NCI-H2107 treated with DMSO at 0.1 percent for 48 hours (cell line): ENCODE results near the gene SNAP29.
A peak's percentile ranks its signal among the peaks of the same experiment; 100 is the strongest.
"Not testable (repeated sequence)": the region's sequence is repeated elsewhere in the genome, so short reads cannot be mapped to it uniquely, and the experiment has no call there.

ENCODE experiments used
- DNase-seq: peaks from one replicate; lab custom pipeline; 2025; ENCODE audit not compliant: unreplicated experiment; lab: John Stamatoyannopoulos, UW

Gene SNAP29

DNA sequence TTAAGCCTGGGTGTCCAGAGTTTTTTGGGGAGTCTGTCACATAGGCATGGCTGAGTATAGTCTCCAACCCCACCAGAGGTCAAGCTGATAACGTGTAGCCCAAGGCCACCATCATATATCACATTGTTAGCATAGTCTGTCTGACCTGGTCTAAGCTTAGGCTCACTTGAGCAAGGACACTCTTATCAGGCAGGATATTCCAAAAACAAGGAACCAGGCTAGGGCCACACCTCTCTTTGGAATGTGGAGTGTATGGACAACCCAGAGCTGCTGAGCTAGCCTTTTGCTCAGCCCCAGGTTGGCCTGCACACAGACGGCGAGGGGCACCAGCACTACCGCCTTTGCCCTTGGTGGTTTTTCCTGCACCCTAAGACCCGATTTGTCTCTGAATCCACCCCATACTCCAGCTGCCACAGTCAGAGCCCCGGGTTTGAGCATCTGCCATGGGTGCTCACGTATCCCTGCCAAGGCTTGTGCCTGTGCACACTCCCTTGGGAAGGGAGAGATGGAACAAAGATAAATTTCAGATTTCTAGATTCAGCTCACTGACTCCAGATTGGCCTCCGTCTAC, 7.2 kb downstream of the SNAP29 start:
- no peak for DNase-seq

DNA sequence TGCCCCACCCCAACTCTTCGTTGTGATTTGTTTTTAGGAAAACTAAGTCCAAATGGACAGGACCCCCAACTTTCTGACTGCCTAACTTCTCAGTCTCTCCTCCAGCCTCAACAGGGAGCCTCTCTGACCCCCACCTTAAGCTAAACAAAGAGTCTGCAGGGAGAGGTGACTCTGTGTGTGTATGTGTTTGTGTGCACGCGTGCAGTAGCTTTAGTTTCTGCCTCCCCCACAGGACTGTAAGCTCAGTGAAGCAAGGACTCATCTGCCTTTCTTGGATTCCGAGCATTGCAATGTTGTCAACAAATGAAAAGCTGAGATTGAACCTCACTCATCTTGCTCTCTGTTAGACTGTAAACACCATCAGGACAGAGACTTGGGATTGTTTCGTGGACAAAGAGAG, 7.9 kb downstream of the SNAP29 start:
- DNase-seq, result no peak

DNA sequence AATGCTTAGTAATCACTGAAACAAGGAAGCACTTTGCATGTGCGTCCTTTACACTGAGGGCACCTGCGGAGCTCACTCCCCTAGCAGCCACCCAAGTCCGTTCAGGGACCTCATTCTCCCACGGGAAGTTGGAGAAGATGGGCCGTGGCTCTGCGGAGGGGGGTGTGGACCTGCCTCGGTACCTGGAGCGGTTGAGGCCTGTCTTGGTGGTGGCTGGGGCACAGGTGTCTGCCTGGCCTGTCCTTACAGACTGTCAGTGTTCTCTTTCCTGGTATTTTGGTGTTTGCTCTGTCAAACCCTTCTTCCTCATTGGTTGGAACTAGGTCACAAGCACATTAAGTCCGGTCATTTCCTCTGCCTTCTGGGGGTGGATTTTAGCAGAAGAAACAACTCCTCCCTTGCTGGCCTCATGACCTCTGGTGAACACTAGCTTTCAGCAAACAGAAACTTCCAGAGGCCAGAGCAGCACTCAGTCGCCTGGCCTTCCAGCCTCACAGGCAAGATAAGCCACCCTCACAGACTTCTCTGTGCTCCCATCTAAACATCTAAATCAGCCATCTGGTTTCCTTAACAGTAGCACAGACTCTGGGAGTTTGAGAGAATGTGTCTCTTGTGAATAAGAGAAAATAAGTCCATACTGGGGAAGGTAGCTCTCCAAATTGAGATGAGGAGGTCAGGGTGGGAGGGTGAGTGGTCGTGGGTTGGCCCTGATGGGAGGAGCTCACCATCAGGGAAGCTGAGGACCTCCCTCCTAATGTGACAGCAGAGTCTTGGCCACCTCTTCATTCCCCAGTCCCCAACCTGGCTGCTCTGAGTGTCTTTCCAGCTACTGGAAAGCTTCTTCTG, 8.6 kb downstream of the SNAP29 start:
- DNase-seq, result no peak

DNA sequence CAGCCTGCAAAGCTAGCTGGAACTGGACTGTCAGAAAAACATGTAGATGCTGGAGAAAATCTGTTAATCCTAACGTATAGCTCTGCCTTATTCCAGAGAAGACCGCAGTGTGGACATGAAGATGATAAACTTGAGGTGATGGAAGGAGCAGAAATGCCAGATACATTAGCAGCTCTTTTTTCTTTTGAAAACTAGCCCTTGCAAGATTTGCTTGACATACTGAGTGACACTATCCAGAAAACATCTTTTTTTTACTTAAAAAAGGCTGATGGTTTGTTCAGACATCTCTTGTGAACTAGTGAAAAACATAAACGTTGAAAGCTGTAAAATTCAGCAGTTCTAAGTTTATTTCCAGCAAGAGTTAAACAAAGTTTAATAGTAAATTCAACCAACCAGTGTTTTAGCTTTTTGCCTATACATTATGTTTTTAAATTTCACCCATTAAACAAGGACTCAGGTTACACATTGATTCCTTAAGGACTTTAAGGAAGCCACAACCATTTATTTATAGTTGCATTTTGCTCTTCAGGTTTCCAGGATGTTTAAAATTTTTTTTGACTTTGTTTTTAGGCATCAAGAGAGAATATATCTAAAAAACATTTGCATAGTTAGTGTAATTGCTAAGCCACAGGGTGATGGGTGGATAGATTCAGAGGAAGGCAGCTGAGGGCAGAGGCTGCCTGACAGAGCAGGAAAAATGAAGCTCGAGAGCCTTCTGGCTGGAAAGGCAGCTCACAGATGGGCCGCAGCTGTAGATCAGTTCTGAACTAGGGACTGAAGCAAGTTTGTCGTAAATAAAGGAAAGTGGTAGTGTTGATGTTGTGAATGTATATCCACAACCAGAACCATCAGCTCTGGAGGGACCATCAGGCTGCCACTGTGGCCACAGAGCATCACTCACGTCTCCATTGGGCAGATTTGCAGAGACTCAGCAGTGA, 9.5 kb downstream of the SNAP29 start:
- DNase-seq, result no peak

DNA sequence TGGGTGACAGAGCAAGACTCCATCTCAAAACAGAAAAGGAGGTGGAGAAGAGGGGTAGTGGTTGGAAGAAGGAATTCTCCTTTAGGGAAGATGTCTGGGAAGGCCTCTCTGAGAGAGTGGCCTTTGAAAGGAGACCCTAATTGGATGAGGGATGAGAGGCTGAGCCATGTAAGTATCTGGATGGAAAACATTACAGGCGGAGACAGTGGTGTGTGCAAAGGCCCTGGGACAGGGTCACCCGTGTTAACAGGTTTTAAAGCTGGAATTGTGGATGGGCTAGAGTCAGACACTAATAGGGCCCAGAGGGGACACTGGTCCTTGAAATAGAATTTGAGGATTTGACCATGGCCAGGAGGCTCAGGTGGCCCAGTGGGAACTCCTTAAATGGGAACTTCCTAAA, 10.4 kb downstream of the SNAP29 start:
- no peak for DNase-seq

DNA sequence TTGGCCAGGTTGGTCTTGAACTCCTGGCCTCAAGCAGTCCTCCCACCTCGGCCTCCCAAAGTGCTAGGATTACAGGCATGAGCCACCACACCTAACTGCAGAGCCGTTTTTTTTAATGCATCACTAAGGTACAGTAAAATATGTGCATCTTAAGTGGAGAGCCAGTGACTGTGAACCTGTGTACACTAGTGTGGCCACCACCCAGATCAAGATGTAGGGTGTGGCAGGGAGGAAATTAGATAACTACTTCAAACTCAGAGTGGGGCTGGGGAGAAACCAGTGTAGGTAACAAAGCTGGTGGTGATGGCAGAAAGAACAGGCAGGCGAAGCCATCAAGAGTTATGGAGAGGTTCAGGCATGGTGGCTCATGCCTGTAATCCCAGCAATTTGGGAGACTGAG, 14.4 kb downstream of the SNAP29 start:
- DNase-seq, result no peak

DNA sequence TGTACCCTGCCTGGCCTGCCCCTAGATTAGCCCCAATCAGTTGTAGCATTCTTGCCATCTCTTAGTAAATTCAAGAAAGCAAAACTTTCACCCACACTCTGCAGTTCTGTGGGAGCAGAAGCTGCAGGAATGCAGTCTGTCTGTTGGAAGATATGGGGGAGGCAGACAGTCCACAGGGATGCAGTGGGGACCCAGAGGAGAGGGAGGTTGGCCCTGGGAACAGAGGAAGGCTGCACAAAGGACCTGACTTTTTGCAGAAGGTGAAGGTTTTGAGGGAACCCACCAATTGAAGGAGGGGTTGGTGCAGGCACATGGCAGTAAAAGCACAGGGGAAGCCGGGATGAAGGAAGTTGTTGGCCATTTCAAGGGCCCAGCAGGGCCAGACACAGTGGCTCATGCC, 16.5 kb downstream of the SNAP29 start:
- no peak for DNase-seq

DNA sequence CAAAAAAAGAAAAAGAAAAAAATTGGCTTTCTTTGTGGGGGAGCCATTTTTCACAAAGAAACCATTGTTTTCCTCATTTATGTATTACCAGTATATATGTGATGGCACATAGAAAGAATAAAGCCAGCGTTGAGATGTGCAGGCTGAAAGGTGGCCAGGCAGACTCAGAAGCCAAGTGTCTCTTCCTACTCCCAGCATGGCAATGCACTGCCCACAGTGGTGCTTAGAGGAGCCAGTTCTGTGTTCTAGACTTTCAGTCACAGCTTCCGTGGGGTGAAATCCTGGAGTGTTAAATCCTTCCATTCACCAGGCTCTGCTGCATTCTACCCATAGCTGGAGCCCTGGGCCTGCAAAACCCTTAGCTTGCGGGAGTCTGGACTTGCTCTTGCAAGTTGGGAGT, 18.9 kb downstream of the SNAP29 start:
- DNase-seq, result no peak

DNA sequence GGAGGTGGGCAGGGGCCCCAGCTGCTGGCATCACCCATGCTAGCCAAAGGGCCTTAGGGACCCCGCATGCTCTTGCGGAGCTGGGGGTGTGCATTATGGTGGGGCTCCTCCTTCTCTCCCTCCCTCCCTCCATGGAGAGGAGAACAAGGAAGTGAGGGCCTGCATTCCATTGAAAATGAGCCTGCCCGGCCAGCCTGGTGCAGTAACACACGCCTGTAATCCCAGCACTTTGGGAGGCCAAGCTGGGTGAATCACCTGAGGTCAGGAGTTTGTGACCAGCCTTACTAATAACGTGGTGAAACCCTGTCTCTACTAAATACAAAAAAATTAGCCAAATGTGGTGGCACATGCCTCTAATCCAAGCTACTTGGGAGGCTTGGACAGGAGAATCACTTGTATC, 22.4 kb downstream of the SNAP29 start:
- DNase-seq, result no peak

DNA sequence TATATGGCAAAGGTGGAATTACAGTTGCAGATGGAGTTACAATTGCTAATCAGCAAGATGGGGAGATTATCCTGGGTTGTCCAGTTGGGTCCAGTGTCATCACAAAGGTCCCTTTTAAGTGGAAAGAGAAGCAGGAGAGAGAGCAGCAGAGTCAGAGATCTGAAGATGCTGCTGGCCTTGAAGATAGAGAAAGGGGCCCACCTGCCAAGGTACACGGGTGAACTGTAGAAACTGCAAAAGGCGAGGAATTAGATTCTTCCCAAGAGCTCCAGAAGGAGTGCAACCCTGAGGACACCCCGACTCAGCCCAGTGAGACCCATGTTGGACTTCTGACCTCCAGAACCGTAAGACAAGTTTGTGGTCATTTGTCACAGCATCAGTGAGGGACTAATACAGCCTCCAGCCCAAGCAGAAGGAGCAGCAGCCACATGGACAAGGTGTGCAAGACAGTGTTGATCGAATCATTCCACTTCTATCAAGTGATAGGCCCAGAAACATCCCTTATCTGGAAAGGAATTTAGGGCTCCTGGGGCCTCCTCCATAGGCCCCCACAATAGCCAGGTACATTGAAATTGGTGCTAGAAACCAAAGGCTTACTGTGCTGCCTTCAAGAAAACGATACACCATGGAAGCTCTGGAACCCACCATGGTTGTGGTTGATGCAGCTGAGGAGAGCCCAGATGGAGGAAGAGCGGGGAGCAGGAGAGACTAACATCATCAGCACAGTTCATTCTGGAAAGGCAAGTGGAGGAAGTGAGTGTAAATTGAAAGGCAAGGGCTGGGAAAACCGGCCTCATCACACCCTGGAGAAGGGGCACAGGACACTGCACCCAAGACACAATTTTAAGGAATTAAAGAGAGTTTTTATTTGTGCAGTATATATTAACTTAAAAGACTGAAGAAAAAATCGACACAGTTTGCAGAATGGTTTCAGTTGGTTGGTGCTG, 23.3 kb downstream of the SNAP29 start:
- no peak for DNase-seq

DNA sequence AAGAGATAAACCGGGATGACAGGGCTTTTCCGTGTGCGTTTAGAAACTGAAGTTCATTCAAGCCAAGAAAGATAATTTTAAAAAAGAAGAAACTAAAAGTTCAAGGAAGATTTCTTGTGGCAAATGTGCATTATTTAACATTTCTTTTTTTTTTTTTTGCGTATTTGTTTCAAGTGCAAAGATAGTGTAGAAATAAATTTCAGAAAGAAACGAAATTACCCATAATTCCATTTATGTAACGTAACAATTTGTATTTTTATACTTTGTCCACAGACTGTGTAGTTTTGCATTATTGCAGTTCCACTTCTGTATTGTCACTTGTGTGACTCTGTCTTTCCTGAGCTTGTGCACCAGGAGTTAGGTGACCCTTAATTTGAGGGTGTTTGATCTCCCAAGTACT, 24.0 kb downstream of the SNAP29 start:
- no peak for DNase-seq

DNA sequence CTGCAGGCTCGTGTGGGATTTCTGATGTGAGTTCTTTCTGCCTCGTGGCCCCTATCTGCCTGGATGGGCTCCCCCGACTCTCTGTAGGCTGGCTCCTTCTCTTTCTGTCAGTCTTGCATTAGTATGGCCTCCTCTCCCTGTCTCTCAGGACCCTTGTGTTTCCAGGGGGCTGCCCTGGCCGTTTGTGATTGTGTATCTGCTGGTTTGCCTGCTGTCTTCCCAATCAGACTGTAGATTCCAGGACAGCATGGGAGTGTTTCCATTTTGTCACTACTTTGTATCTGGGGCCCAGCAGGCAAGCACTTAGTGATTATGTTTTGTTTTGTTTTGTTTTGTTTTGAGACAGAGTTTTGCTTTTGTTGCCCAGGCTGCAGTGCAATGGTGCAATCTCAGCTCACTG, 25.6 kb downstream of the SNAP29 start:
- DNase-seq, result no peak

DNA sequence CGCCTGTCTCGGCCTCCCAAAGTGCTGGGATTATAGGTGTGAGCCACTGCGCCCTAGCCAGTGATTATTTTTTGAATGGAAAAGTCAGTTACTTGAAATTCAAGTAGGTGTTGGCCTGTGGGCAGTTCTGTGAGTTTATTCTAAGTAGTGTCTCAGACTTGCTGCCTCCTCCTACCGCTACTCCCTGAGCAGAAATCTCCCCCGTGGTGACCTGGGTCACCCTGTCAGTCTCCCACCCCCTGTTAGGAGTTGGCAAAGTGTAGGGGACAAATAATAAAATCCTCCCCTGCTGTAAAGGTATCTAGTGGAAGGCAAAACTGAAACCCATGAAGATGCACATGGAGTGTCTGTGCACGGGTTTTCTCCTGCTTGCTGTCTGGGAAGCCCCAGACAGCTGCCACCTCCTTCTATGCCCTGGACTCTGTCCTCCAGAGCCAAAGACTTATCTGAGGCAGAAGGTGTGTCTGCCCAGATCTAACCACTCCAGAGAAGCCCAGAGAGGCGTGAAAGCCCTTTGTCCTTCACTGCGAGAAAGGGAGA, 26.3 kb downstream of the SNAP29 start:
- no peak for DNase-seq

DNA sequence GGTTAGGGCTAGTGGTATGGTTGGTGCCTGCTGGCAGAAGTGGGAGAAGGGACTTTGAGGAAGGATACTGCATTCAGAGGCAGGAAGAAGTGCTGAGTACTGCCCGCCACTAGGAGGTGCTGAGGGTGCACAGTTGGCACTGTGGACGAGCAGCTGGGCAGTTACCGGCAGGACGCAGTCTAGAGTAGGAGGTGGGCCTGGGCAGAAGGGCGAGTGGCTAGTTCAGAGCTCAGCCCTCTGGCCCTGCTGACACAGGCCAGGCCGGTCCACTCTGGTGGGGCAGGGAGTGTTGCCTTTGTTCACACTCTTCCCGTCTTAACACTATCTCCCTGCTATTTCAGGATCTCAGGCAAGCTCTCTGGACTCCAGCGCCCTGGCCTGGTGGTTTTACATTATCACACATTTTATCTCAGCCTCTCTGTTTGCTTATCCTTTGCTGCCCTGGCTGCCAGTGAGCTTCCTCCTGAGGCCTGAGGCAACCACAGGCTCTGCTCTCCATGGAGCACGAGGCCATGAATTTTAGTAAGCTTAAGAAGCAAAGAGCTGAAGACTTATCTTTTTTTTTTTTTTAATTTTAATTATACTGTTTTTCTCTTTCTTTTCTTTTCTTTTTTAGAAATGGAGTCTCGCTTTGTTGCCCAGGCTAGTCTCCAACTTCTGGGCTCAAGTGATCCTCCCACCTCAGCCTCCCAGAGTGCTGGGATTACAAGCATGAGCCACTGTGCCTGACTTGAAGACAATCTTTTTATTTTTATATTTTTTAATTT, 26.9 kb downstream of the SNAP29 start:
- peak; percentile 42 for DNase-seq

DNA sequence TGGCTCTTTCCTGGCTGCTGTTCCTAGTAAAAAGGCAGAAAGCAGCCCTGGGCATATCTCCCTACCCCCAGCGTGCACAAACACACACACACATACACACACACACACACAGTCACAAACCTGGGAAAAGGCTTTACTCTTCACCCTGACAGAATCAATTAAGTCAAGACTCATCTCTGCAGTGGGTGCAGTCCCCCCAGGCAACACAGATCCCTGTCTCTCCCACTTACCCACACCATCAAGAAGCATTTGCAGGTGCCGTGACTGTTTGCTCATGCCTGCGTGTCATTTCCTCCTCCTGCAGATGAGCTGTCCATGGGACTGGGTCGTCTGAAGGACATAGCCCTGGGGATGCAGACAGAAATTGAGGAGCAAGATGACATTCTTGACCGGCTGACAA, 28.6 kb downstream of the SNAP29 start:
- DNase-seq, result no peak

DNA sequence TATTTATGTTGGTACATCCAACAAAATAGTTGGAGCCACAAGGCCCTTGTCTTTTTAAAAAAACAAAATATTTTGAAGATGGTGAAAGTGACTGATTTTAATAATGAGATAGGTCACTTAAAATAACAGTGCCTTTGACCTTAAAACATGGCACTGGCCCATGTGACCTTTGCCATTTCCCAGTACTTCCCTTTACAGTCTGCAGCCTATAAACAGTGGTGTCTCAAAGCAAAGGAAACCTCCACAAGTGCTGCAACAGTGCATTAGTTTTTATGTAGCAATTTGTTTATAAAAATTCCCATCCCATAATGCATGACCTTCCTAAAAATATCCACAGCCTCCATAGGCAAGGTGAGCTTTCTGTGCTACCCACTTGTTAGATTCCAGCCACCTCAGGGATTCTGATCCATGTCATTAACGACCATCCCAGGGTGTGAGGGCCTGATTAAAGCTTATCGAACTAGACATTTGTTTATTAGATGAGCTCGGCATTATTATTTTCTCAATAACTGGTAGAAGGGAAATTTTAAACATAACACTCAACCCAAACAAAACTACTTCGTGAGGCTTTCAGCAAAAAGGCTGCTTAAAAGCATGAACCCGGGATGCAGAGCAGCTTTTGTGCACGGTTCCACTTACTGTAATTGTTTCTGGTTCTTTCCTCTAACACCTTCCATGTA, 30.4 kb downstream of the SNAP29 start:
- no peak for DNase-seq

DNA sequence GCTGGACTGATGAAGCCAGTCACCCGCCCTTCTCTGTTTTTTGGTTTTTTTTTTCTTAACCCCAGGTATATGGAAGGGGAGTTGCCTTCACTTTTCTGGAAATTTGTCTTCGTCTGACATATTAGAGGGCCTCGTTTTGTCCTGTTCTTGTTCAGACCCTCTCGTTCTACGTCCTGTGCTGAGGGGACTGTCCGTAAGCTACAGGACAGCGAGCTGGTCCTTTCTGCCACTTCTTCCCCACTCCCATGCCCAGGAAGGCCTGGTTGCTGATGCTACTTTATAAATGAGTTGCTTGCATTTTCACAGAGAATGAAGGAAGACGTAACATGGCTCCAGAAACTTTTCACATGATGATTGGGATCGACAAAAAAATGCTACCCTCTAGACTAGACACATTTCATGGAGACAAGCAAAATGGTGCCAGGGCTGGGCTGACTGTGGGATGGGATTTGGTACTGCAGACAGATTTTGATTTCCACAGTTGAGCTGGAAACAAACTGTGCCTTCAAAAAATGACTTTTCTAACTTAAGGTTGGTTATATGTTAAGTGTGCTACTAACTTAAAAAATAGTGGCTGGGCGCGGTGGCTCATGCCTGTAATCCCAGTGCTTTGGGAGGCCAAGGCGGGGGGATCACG, 31.2 kb downstream of the SNAP29 start:
- DNase-seq, result no peak

DNA sequence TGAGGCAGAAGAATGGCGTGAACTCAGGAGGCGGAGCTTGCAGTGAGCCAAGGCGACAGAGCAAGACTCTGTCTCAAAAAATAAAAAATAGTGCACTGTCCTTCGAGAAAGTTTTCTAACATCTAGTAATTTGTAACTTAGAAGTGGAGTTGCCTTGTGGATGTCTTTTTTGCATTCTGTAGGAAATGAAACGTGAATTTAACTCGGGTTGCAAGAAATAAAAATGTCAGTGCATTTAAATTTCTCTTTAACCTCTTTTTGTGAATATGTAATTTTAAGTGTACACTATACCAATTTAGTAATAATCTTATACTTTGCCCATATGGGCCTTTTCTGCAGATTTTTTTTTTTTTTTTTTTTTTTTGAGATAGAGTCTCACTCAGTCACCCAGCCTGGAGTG, 32.2 kb downstream of the SNAP29 start:
- no peak for DNase-seq

DNA sequence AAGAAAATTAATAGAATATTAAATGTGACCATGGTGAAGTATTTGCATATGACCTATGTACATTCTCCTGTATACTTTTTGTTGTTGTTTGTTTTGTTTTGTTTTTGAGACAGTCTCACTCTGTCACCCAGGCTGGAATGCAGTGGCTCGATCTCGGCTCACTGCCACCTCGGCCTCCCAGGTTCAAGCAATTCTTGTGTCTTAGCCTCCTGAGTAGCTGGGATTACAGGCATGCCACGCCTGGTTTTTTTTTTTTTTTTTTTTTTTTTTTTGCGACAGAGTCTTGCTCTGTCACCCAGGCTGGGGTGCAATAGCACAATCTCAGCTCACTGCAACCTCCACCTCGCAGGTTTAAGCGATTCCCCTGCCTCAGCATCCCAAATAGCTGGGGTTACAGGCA, 38.9 kb downstream of the SNAP29 start:
- not testable (repeated sequence) for DNase-seq
